Heart left ventricle (tissue), 13 donors: ENCODE results near the gene FSTL4.

Experiments used
- CTCF ChIP-seq, 12 donors: fragments of 200-600 bp; sonication (generic) in 4 of 12; IDR thresholded peaks; one replicate each; pipeline versions ENCODE4 v1.5.0 to v1.8.0; 2018 to 2022; ENCODE audit warnings: antibody characterized with exemption in 12 of 12, mild to moderate bottlenecking in 5 of 12
- POLR2A ChIP-seq, 2 donors: fragments of 450-650 bp; IDR thresholded peaks; one replicate each; pipeline ENCODE4 v1.6.1; 2017; ENCODE audit warnings: antibody characterized with exemption in 2 of 2, mild to moderate bottlenecking in 2 of 2, moderate library complexity in 2 of 2
- donor health status: ischemic (EF 13 %, LVEDD 7.1; RV severe dilation, severe dysfunction).
- donor health status: DM: no; HTN: yes; CAD: no.
- donor health status: DM: no; HTN: no; CAD: no.
- donor health status: ischemic (EF 25% LVEDD 6.9; RV normal size, moderate dysfunction).
- donor health status: ischemic (EF 25% LVEDD 5.7; RV mildly dilated, moderate dysfunction).
- donor health status: ischemic (EF 35%, LVEDD 5.7; RV mildly dilated, moderate dysfunction).
- donor health status: nonischemic (EF 11% LVEDD 7.7; RV severe dilation, severe dysfunction).
- donor health status: DM: yes; HTN: yes; CAD: no.
- donor health status: PGD.
- donor health status: ischemic (EF 29% LVEDD 5.4; RV normal size, mild dysfunction).
- donor health status: nonischemic (EF 23%, LVEDD 6.1; RV moderate dilation, normal function).

DNA sequence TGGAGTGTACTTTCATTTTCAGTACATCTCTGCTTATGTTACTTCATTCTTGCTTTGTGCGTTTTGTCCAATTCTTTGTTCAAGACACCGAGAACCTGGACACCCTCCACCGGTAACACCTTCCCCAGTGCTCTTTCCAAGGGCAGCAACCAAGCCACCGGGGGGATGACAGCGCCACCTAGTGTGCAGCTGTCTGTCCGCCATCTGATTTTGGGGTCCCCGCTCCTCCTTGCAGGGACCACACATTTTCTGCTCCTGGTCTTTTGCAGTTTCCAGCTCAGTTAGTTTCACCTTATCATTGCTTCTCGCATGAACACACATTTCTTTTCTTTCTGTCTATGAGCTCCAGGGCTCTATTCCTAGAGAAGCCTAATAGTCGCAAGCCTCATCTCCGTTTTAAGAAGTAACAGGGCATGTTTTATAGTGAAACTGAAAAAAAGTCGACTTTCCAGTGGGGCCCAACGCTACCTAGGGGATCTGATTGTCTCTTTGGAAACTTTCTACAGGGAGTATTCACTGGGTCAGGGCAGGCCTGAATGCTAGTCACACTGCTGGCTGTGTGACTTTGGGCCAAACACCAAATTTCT, 152.1 kb downstream of the FSTL4 start:
- peak; percentile 14 to 52 (median 40) for TF ChIP-seq CTCF (IDR thresholded peaks at IDR 0.05)
- no peak for TF ChIP-seq POLR2A (IDR thresholded peaks at IDR 0.05)
